NB4 (cell line): ENCODE data around the gene SVIL.
"Not testable (repeated sequence)": the region's sequence is repeated elsewhere in the genome, so short reads cannot be mapped to it uniquely, and the experiment has no call there.

Source experiments
- POLR2A ChIP-seq: IDR thresholded peaks from 2 replicates; pipeline ENCODE4 v1.6.1; 2011; ENCODE audit warnings: mild to moderate bottlenecking; ENCODE audit not compliant: insufficient read length; ENCODE audit errors: extremely low read depth
- TF ChIP-seq, protein P1 (sequence below): IDR thresholded peaks from one replicate; pipeline ENCODE4 v1.5.1; 2012; ENCODE audit warnings: low read depth, low read length

DNA sequence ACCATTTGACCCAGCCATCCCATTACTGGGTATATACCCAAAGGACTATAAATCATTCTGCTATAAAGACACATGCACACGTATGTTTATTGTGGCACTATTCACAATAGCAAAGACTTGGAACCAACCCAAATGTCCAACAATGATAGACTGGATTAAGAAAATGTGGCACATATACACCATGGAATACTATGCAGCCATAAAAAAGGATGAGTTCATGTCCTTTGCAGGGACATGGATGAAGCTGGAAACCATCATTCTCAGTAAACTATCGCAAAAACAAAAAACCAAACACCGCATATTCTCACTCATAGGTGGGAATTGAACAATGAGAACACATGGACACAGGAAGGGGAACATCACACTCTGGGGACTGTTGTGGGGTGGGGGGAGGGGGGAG lies 85.3 kb downstream of the SVIL start:
- TF ChIP-seq, protein P1, sequence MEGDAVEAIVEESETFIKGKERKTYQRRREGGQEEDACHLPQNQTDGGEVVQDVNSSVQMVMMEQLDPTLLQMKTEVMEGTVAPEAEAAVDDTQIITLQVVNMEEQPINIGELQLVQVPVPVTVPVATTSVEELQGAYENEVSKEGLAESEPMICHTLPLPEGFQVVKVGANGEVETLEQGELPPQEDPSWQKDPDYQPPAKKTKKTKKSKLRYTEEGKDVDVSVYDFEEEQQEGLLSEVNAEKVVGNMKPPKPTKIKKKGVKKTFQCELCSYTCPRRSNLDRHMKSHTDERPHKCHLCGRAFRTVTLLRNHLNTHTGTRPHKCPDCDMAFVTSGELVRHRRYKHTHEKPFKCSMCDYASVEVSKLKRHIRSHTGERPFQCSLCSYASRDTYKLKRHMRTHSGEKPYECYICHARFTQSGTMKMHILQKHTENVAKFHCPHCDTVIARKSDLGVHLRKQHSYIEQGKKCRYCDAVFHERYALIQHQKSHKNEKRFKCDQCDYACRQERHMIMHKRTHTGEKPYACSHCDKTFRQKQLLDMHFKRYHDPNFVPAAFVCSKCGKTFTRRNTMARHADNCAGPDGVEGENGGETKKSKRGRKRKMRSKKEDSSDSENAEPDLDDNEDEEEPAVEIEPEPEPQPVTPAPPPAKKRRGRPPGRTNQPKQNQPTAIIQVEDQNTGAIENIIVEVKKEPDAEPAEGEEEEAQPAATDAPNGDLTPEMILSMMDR = not testable (repeated sequence)
- not testable (repeated sequence) for TF ChIP-seq POLR2A
